Breast epithelium (tissue), 4 donors: ENCODE measurements around the gene RNASE11. TPM values are rescaled to one million over a fixed set of nuclear protein-coding genes. Genes with fewer than 3 reads are reported as not detected.

Experiments used
- DNase-seq, 2 donors: peaks; one replicate each; pipeline ENCODE4 v3.0.0-alpha.2; 2019; ENCODE audit warnings: low spot score in 2 of 2
- H3K27ac ChIP-seq, 2 donors: fragments of 200-600 bp; sonication (generic) in 1 of 2; one replicate each; pipeline ENCODE4 v1.5.1; 2016 to 2019; ENCODE audit warnings: mild to moderate bottlenecking in 1 of 2
- H3K27me3 ChIP-seq, 2 donors: fragments of 200-600 bp; sonication (generic) in 1 of 2; one replicate each; pipeline versions ENCODE4 v1.5.1 to v1.6.0; 2017 to 2019; ENCODE audit warnings: control low read depth in 1 of 2, mild to moderate bottlenecking in 1 of 2
- H3K36me3 ChIP-seq: fragments of 200-600 bp; one replicate; pipeline ENCODE4 v1.5.1; 2019
- H3K4me1 ChIP-seq, 2 donors: fragments of 200-600 bp; sonication (generic); one replicate each; pipeline ENCODE4 v1.5.1; 2016 to 2019; ENCODE audit warnings: control low read depth in 1 of 2
- H3K4me3 ChIP-seq, 3 donors: fragments of 200-600 bp; sonication (generic); 1 replicate in 2 of 3; 2 replicates in 1 of 3; pipeline ENCODE4 v1.5.1; 2016 to 2019; ENCODE audit warnings: mild to moderate bottlenecking in 3 of 3, moderate library complexity in 2 of 3
- H3K9me3 ChIP-seq, 2 donors: fragments of 200-600 bp; sonication (generic) in 1 of 2; one replicate each; pipeline ENCODE4 v1.5.1; 2016 to 2019; ENCODE audit warnings: control low read depth in 1 of 2
- POLR2A ChIP-seq: fragments of 450-650 bp; IDR thresholded peaks from one replicate; pipeline ENCODE4 v1.6.1; 2016; ENCODE audit warnings: antibody characterized with exemption, mild to moderate bottlenecking, moderate library complexity
- POLR2AphosphoS5 ChIP-seq, 3 donors: sonication (generic); formaldehyde crosslinking; IDR thresholded peaks; one replicate each; pipeline ENCODE4 v1.6.1; 2017; ENCODE audit warnings: antibody characterized with exemption in 3 of 3
- intact Hi-C: fragments of 100-400 bp; cut with DNase I; formaldehyde crosslinking; loops from one replicate; pipeline ENCODE4 v1.15.1; 2023; ENCODE audit warnings: low total_unique reads
- total RNA-seq, 3 donors: library from RNA; depleted of rRNA; stranded (reverse); fragments of >200 nt; gene quantifications; one replicate each; pipeline ENCODE4 v1.1.0, GENCODE V29; 2016
- TF ChIP-seq, protein P1 (sequence below), 3 donors: fragments of 450-650 bp; IDR thresholded peaks; one replicate each; pipeline ENCODE4 v1.5.1; 2016 to 2017; ENCODE audit warnings: antibody characterized with exemption in 3 of 3, mild to moderate bottlenecking in 3 of 3, moderate library complexity in 3 of 3

Gene RNASE11
- total RNA-seq: not detected

DNA sequence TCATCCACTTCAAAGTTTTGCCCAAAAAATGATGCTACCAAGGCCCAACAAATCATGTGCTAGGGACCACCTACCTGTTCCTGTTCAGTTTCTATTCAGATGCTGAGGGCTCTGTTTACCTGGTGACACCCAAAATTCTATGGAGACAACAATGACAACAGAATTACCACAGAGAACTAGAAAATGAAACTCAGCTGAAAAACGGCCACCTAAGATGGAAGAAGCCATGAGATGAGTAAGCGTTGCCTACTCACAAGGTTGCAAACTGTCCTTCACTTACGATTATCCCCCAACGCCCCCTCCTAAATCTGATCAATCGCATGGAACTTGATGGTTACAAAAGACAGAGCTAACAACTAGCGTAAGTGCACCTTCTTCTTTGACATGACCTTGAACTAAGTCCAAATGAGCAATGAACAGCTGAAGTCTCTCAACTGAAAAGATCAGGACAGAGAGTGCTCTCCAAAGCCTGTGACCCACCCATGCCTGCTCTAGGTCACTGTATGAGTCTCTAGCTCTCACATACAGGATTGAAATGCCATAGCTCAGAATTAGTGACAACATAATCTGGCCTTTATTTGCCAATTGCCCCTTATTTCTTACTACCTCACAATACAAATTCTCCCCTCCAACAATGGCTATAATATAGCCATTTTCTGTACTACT, at the start of gene RNASE11:
RNASE11 (minus strand) TSS at position 513 of the 666 bp plus-strand sequence.
- TF ChIP-seq POLR2A (no peak), POLR2AphosphoS5 (IDR thresholded peaks at IDR 0.05) (no peak)
- TF ChIP-seq, protein P1, sequence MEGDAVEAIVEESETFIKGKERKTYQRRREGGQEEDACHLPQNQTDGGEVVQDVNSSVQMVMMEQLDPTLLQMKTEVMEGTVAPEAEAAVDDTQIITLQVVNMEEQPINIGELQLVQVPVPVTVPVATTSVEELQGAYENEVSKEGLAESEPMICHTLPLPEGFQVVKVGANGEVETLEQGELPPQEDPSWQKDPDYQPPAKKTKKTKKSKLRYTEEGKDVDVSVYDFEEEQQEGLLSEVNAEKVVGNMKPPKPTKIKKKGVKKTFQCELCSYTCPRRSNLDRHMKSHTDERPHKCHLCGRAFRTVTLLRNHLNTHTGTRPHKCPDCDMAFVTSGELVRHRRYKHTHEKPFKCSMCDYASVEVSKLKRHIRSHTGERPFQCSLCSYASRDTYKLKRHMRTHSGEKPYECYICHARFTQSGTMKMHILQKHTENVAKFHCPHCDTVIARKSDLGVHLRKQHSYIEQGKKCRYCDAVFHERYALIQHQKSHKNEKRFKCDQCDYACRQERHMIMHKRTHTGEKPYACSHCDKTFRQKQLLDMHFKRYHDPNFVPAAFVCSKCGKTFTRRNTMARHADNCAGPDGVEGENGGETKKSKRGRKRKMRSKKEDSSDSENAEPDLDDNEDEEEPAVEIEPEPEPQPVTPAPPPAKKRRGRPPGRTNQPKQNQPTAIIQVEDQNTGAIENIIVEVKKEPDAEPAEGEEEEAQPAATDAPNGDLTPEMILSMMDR (IDR thresholded peaks at IDR 0.05): no peak
- DNase-seq: no peak
- Histone ChIP-seq H3K9me3 (no peaks in the 10 kb centered on the region), H3K27ac (no peak within 1 kb of the TSS), H3K27me3 (peaks cover 0 to 3% of the 10 kb centered on the region in 2 donors), H3K36me3 (no peaks in the 10 kb centered on the region), H3K4me1 (no peaks in the 10 kb centered on the region), H3K4me3 (no peak within 1 kb of the TSS)
- intact Hi-C loops: loop anchor here (5.0 kb wide), 1 partner anchor 725 kb away; no protein-coding TSS in a partner anchor

DNA sequence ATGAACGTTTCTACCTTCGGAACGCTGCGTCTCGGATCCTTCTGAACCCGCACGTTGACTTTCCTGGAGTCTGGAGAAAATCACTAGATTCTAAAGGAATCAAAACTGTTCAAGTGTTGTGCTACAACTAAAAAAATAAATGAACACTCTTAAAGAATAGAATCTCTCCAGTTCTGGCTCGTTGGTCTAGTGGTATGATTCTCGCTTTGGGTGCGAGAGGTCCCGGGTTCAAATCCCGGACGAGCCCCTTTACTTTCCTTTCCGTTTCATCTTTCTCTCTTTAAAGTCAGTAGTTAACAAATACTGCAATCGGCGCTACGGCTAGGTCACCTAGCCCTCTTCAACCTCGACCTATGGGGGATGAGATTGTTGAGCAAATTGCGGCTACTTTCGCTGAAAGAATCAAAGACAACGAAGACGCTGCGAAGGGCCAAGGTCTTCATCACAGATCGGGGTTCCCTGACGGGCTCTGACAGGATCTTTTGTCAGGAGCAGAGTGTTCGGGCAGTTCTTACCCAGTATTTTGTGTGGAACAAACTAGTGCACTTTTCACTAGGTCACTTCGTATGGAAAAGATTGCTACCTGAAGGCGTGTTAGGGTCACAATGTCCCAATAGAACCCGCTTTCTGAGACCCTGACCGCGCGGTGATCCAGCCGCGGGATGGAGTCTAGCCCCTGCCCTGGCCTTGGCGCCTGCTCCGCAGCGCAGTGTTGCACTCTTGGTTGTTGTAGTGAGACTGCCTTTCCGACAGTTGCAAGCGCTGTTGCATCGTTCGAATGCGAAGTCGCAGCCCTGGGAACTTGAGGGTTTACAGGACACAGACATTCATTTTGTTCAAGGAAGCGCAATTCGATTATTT, 45.3 kb upstream of the RNASE11 start:
- H3K27me3 ChIP-seq: peaks cover 0 to 19% of the 10 kb centered on the region in 2 donors
- intact Hi-C loops: loop anchor here (1.0 kb wide), 1 partner anchor 24 kb away; no protein-coding TSS in a partner anchor
- no peak overlapping the region for H3K27ac ChIP-seq

DNA sequence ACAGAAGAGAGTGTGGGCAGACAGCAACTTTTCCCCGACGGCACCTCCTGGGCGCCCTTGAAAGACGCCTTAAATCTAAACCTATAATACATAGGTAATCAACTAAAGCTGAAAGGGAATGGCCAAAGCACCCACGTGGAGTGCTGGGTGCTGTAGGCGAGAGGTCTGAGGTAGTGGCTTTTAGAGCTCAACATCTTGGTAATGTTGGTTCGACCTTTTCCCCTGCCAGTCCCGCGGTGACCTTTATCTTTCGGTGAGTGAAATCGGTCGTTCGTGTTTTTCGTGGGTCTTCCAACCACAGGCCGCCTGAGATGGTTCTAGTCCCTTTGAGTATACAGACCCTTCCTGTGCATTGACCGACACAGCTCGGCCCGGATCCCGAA, 44.6 kb upstream of the RNASE11 start:
- Histone ChIP-seq H3K4me1 (peaks cover 0 to 8% of the 10 kb centered on the region in 2 donors), H3K36me3 (no peaks in the 10 kb centered on the region), H3K27ac (no peak overlapping the region), H3K4me3 (peak overlapping the region; percentile 24 to 53 (median 40)), H3K27me3 (peaks cover 0 to 21% of the 10 kb centered on the region in 2 donors), H3K9me3 (no peaks in the 10 kb centered on the region)
- no peak for DNase-seq
- TF ChIP-seq, protein P1 (IDR thresholded peaks at IDR 0.05): no peak
- TF ChIP-seq POLR2AphosphoS5 (IDR thresholded peaks at IDR 0.05): no peak
- intact Hi-C loops: no loop called here

More for the DNA sequence above, 45.3 kb upstream of the RNASE11 start:
- Histone ChIP-seq H3K9me3 (no peaks in the 10 kb centered on the region), H3K4me3 (peak overlapping the region; percentile 24 to 53 (median 40)), H3K36me3 (no peaks in the 10 kb centered on the region), H3K4me1 (peaks cover 0 to 8% of the 10 kb centered on the region in 2 donors)
- no peak for TF ChIP-seq POLR2A
- peak in 1 of 3 donors; percentile 11 for TF ChIP-seq POLR2AphosphoS5 (IDR thresholded peaks at IDR 0.05)
- TF ChIP-seq, protein P1 (IDR thresholded peaks at IDR 0.05): no peak
- no peak for DNase-seq

DNA sequence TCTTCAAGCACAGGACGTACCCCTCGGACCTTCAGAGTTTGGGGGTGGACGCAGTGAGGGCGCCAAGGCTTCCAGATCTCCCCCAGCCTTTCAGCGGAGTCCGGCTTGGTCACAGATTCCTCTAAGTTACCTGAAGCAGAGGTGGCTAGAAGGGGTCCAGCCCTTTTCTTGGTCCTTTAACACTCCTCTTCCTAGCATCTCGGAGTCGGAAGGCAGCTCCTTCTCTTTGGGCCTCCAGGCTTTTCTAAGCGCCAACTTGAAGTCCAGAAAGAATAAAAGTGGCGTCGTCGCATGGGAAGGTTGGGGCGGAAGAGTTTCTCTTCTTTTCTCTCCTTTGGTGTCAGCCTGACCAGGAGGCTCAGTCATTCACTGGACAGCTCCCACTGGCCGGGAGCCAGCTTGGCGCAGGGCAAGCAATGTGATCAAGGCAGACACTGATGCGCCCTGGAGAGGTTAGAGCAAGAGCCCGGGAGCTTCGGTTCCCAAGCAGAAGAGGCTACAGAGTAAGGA, 44.1 kb upstream of the RNASE11 start:
- Histone ChIP-seq H3K4me1 (peaks cover 0 to 8% of the 10 kb centered on the region in 2 donors), H3K27me3 (peaks cover 0 to 26% of the 10 kb centered on the region in 2 donors), H3K27ac (no peak overlapping the region), H3K36me3 (no peaks in the 10 kb centered on the region), H3K4me3 (peak overlapping the region; percentile 24 to 53 (median 40)), H3K9me3 (no peaks in the 10 kb centered on the region)
- DNase-seq: peak; percentile 55 to 77
- no peak for TF ChIP-seq POLR2AphosphoS5 (IDR thresholded peaks at IDR 0.05)
- intact Hi-C loops: no loop called here

DNA sequence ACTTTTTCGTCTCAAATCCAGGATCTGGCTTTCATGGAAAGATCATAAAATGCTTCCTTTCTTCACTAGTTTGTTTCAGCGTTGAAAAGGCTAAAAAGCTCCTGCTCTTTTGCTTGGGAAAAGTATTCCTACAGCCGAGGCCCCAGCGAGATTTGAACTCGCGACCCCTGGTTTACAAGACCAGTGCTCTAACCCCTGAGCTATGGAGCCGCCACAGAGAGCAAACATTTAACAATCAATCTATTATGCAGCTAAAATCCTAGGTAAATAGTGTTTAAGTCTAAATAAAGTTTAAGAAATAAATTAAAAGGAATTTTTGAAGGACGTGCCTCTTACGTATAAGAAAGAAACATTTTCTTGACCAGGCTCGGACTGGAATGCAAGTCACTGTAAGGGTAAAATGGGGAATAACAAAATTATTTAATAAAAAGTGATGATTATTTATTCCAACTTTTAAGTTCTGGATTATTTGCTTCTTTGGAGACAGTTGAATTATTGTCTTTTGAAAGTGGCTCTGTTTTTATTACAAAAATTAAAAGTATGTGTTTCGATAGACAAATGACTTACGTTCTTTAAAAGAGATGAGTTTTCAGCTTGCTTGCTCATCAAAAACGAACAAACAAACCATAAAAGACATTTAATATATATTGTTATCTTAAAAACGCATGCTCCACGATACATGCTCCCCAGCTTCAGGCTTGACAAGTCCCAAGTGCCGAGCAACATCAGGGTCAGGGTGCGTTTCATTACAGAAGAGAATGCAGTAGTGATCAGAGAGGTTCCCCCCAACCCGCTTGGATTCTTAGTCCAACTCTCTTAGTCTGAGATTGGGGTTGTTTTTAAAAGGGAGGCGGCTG, 43.5 kb upstream of the RNASE11 start:
- Histone ChIP-seq H3K27ac (no peak overlapping the region), H3K36me3 (no peaks in the 10 kb centered on the region), H3K4me1 (peaks cover 0 to 8% of the 10 kb centered on the region in 2 donors), H3K9me3 (no peaks in the 10 kb centered on the region), H3K27me3 (peaks cover 0 to 33% of the 10 kb centered on the region in 2 donors), H3K4me3 (peak overlapping the region; percentile 24 to 53 (median 40))
- intact Hi-C loops: no loop called here
- no peak for DNase-seq
- TF ChIP-seq POLR2AphosphoS5 (IDR thresholded peaks at IDR 0.05) (peak in 1 of 3 donors; percentile 35), POLR2A (no peak)
